Astrocyte (in vitro differentiated cells and primary cell): ENCODE results near the gene PTPRK. TPM values are rescaled to one million over a fixed set of nuclear protein-coding genes. Genes with fewer than 3 reads are reported as not detected.

ENCODE experiments used
- DNase-seq: peaks from one replicate; pipeline ENCODE4 v3.0.0-alpha.2; 2010; ENCODE audit warnings: low read depth
- FAIRE-seq: peaks from 2 replicates; lab custom pipeline; 2011; peaks lifted over from hg19 to GRCh38; lab: Jason Lieb, UNC
- H2AFZ ChIP-seq: 2 replicates; pipeline ENCODE4 v1.6.0; 2012; ENCODE audit warnings: low read depth, low read length, inconsistent platforms
- H3K27ac ChIP-seq: 2 replicates; pipeline ENCODE4 v1.5.1; 2011; ENCODE audit warnings: low read depth, low read length, inconsistent platforms
- H3K27me3 ChIP-seq: 2 replicates; pipeline ENCODE4 v1.6.0; 2011; ENCODE audit warnings: low read length, inconsistent platforms; ENCODE audit not compliant: insufficient read depth
- H3K36me3 ChIP-seq: 2 replicates; pipeline ENCODE4 v1.5.1; 2011; ENCODE audit warnings: low read length, inconsistent platforms; ENCODE audit not compliant: insufficient read depth
- H3K4me1 ChIP-seq: 2 replicates; pipeline ENCODE4 v1.5.1; 2011; ENCODE audit warnings: low read length, inconsistent platforms; ENCODE audit not compliant: insufficient read depth
- H3K4me2 ChIP-seq: 2 replicates; pipeline ENCODE4 v1.6.0; 2012; ENCODE audit warnings: low read length, inconsistent platforms
- H3K4me3 ChIP-seq: 2 replicates; pipeline ENCODE4 v1.5.1; 2011; ENCODE audit warnings: low read depth, mild to moderate bottlenecking, low read length, inconsistent platforms; ENCODE audit not compliant: insufficient read depth
- H3K79me2 ChIP-seq: 2 replicates; pipeline ENCODE4 v1.6.0; 2012; ENCODE audit warnings: mild to moderate bottlenecking, low read length, inconsistent platforms; ENCODE audit not compliant: insufficient read depth
- H3K9ac ChIP-seq: 2 replicates; pipeline ENCODE4 v1.6.0; 2012; ENCODE audit warnings: mild to moderate bottlenecking, low read length, inconsistent platforms
- H3K9me3 ChIP-seq: 2 replicates; pipeline ENCODE4 v1.5.1; 2012; ENCODE audit warnings: low read depth, mild to moderate bottlenecking, low read length, inconsistent platforms; ENCODE audit not compliant: insufficient read depth
- H4K20me1 ChIP-seq: 2 replicates; pipeline ENCODE4 v1.6.0; 2012; ENCODE audit warnings: low read length, inconsistent platforms; ENCODE audit not compliant: insufficient read depth
- H3K27ac Mint-ChIP-seq: one replicate; pipeline ENCODE4 v1.8.0; 2021; ENCODE audit warnings: mild to moderate bottlenecking, mixed read lengths; ENCODE audit not compliant: unreplicated experiment
- H3K27me3 Mint-ChIP-seq: one replicate; pipeline ENCODE4 v1.8.0; 2021; ENCODE audit warnings: low read depth, mixed read lengths; ENCODE audit not compliant: unreplicated experiment
- H3K36me3 Mint-ChIP-seq: one replicate; pipeline ENCODE4 v1.8.0; 2021; ENCODE audit warnings: low read depth, mixed read lengths; ENCODE audit not compliant: unreplicated experiment
- H3K4me1 Mint-ChIP-seq: one replicate; pipeline ENCODE4 v1.8.0; 2021; ENCODE audit warnings: low read depth, mixed read lengths; ENCODE audit not compliant: unreplicated experiment
- H3K4me3 Mint-ChIP-seq: one replicate; pipeline ENCODE4 v1.8.0; 2021; ENCODE audit warnings: mild to moderate bottlenecking, moderate library complexity, mixed read lengths; ENCODE audit not compliant: unreplicated experiment
- H3K9me3 Mint-ChIP-seq: one replicate; pipeline ENCODE4 v1.8.0; 2021; ENCODE audit warnings: mild to moderate bottlenecking, mixed read lengths; ENCODE audit not compliant: unreplicated experiment
- CTCF ChIP-seq: IDR thresholded peaks from 2 replicates; pipeline ENCODE4 v1.5.1; 2011; ENCODE audit warnings: low read depth, mild to moderate bottlenecking, inconsistent platforms, low read length, moderate library complexity; ENCODE audit not compliant: insufficient read depth
- EZH2 ChIP-seq: IDR thresholded peaks from 2 replicates; pipeline ENCODE4 v1.6.1; 2012; ENCODE audit warnings: mild to moderate bottlenecking, low read length, inconsistent platforms; ENCODE audit not compliant: insufficient read depth
- total RNA-seq: library from RNA; stranded (reverse); gene quantifications from 2 replicates; pipeline ENCODE4 v1.2.1, GENCODE V29; 2021

The PTPRK gene
- total RNA-seq, 1 donor from 2014 or later, result 159 TPM

GRCh38 chr6:128225612-128226011 is 294.8 kb downstream of the PTPRK start:
- Histone ChIP-seq H4K20me1 (peaks cover 3% of the 10 kb centered on the region), H2AFZ (no peak overlapping the region), H3K79me2 (no peaks in the 10 kb centered on the region), H3K4me3 (no peak overlapping the region), H3K4me2 (no peak overlapping the region), H3K9me3 (no peaks in the 10 kb centered on the region), H3K27ac (no peak overlapping the region), H3K27me3 (no peaks in the 10 kb centered on the region), H3K36me3 (no peaks in the 10 kb centered on the region), H3K4me1 (no peaks in the 10 kb centered on the region), H3K9ac (no peak overlapping the region)
- Mint-ChIP-seq H3K27me3 (no peaks in the 10 kb centered on the region), H3K36me3 (peaks cover 4% of the 10 kb centered on the region), H3K4me1 (peaks cover 7% of the 10 kb centered on the region), H3K9me3 (no peaks in the 10 kb centered on the region), H3K4me3 (no peak overlapping the region), H3K27ac (no peak overlapping the region)
- TF ChIP-seq CTCF, result no peak
- TF ChIP-seq EZH2, result no peak
- DNase-seq, result no peak
- FAIRE-seq, result no peak

- DNase-seq, result no peak
- Histone ChIP-seq H3K9me3 (no peaks in the 10 kb centered on the region), H3K27me3 (no peaks in the 10 kb centered on the region), H3K79me2 (no peaks in the 10 kb centered on the region), H3K27ac (no peak overlapping the region), H3K4me1 (no peaks in the 10 kb centered on the region), H4K20me1 (no peaks in the 10 kb centered on the region), H3K36me3 (peaks cover 10% of the 10 kb centered on the region), H3K4me3 (no peak overlapping the region), H3K4me2 (no peak overlapping the region), H2AFZ (no peak overlapping the region), H3K9ac (no peak overlapping the region)
- Mint-ChIP-seq H3K27ac (no peak overlapping the region), H3K4me1 (peaks cover 10% of the 10 kb centered on the region), H3K9me3 (no peaks in the 10 kb centered on the region), H3K4me3 (no peak overlapping the region), H3K36me3 (peaks cover 3% of the 10 kb centered on the region), H3K27me3 (no peaks in the 10 kb centered on the region)
- no peak for FAIRE-seq
- TF ChIP-seq CTCF, result no peak
- TF ChIP-seq EZH2, result no peak
Measured at GRCh38 chr6:128216917-128217316, 303.5 kb downstream of the PTPRK start.

GRCh38 chr6:128209771-128210170 is 310.6 kb downstream of the PTPRK start:
- Mint-ChIP-seq H3K27me3 (no peaks in the 10 kb centered on the region), H3K4me3 (no peak overlapping the region), H3K36me3 (peaks cover 1% of the 10 kb centered on the region), H3K9me3 (no peaks in the 10 kb centered on the region), H3K27ac (peak overlapping the region; percentile 87), H3K4me1 (peaks cover 52% of the 10 kb centered on the region)
- no peaks in the 10 kb centered on the region for H3K9me3 ChIP-seq
- peak; percentile 90 for DNase-seq
- peak overlapping the region; percentile 76 for H3K4me2 ChIP-seq
- H2AFZ ChIP-seq, result no peak overlapping the region
- TF ChIP-seq CTCF (no peak), EZH2 (no peak)
- H3K27ac ChIP-seq, result peak overlapping the region; percentile 88
- H3K36me3 ChIP-seq, result no peaks in the 10 kb centered on the region
- no peak overlapping the region for H3K4me3 ChIP-seq
- peak; percentile 26 for FAIRE-seq
- peak overlapping the region; percentile 63 for H3K9ac ChIP-seq
- peaks cover 7% of the 10 kb centered on the region for H4K20me1 ChIP-seq
- peaks cover 29% of the 10 kb centered on the region for H3K4me1 ChIP-seq
- H3K27me3 ChIP-seq, result no peaks in the 10 kb centered on the region
- peaks cover 5% of the 10 kb centered on the region for H3K79me2 ChIP-seq
